ENCODE measurements around the gene FILIP1. TPM values are rescaled to one million over a fixed set of nuclear protein-coding genes. Genes with fewer than 3 reads are reported as not detected.

Gene FILIP1
- total RNA-seq, 1 donor from 2014 or later, result 2.0 TPM

- Histone ChIP-seq H3K27ac (ENCODE audit: low read depth, low read length) (peak overlapping the region; percentile 46), H3K9ac (ENCODE audit: low read length) (no peak overlapping the region), H3K27me3 (ENCODE audit: insufficient read depth, low read length) (no peaks in the 10 kb centered on the region), H3K79me2 (ENCODE audit: insufficient read depth, low read length) (peaks cover 87% of the 10 kb centered on the region), H3K4me3 (ENCODE audit: insufficient read depth, low read depth, low read length) (no peak overlapping the region), H4K20me1 (ENCODE audit: insufficient read depth, low read length) (peaks cover 14% of the 10 kb centered on the region), H3K9me3 (ENCODE audit: insufficient read depth, low read depth, low read length) (no peaks in the 10 kb centered on the region), H3K4me1 (ENCODE audit: insufficient read depth, low read length) (peaks cover 18% of the 10 kb centered on the region), H3K4me2 (ENCODE audit: low read length) (no peak overlapping the region), H3K36me3 (ENCODE audit: insufficient read depth, low read length) (peaks cover 4% of the 10 kb centered on the region), H2AFZ (ENCODE audit: low read depth, low read length) (no peak overlapping the region)
- TF ChIP-seq CTCF (IDR thresholded peaks at IDR 0.05; ENCODE audit: insufficient read depth, low read depth, low read length) (no peak), EZH2 (IDR thresholded peaks at IDR 0.05; ENCODE audit: insufficient read depth, low read length) (no peak)
- FAIRE-seq, result no peak
- H3K4me3 Mint-ChIP-seq (ENCODE audit: unreplicated experiment), result no peak overlapping the region
- H3K27me3 Mint-ChIP-seq (ENCODE audit: low read depth, unreplicated experiment), result no peaks in the 10 kb centered on the region
- peaks cover 38% of the 10 kb centered on the region for H3K36me3 Mint-ChIP-seq (ENCODE audit: low read depth, unreplicated experiment)
- H3K9me3 Mint-ChIP-seq (ENCODE audit: unreplicated experiment), result peaks cover 4% of the 10 kb centered on the region
- no peak for DNase-seq (ENCODE audit: low read depth)
- peak overlapping the region; percentile 68 for H3K27ac Mint-ChIP-seq (ENCODE audit: unreplicated experiment)
- peaks cover 29% of the 10 kb centered on the region for H3K4me1 Mint-ChIP-seq (ENCODE audit: low read depth, unreplicated experiment)
Measured at GRCh38 chr6:75273009-75273408, 220.6 kb downstream of the FILIP1 start.

GRCh38 chr6:75272145-75272840, 221.3 kb downstream of the FILIP1 start:
- H3K9me3 Mint-ChIP-seq (ENCODE audit: unreplicated experiment), result peaks cover 4% of the 10 kb centered on the region
- Histone ChIP-seq H3K27me3 (ENCODE audit: insufficient read depth, low read length) (no peaks in the 10 kb centered on the region), H3K9ac (ENCODE audit: low read length) (peak overlapping the region; percentile 1), H3K9me3 (ENCODE audit: insufficient read depth, low read depth, low read length) (no peaks in the 10 kb centered on the region), H3K79me2 (ENCODE audit: insufficient read depth, low read length) (peaks cover 87% of the 10 kb centered on the region), H3K36me3 (ENCODE audit: insufficient read depth, low read length) (peaks cover 4% of the 10 kb centered on the region), H3K27ac (ENCODE audit: low read depth, low read length) (peak overlapping the region; percentile 46), H3K4me3 (ENCODE audit: insufficient read depth, low read depth, low read length) (no peak overlapping the region), H3K4me1 (ENCODE audit: insufficient read depth, low read length) (peaks cover 17% of the 10 kb centered on the region), H2AFZ (ENCODE audit: low read depth, low read length) (no peak overlapping the region), H4K20me1 (ENCODE audit: insufficient read depth, low read length) (peaks cover 19% of the 10 kb centered on the region), H3K4me2 (ENCODE audit: low read length) (no peak overlapping the region)
- no peaks in the 10 kb centered on the region for H3K27me3 Mint-ChIP-seq (ENCODE audit: low read depth, unreplicated experiment)
- H3K36me3 Mint-ChIP-seq (ENCODE audit: low read depth, unreplicated experiment), result peaks cover 38% of the 10 kb centered on the region
- no peak for TF ChIP-seq EZH2 (IDR thresholded peaks at IDR 0.05; ENCODE audit: insufficient read depth, low read length)
- DNase-seq (ENCODE audit: low read depth) (peak; percentile 75), FAIRE-seq (no peak)
- peak overlapping the region; percentile 68 for H3K27ac Mint-ChIP-seq (ENCODE audit: unreplicated experiment)
- no peak overlapping the region for H3K4me3 Mint-ChIP-seq (ENCODE audit: unreplicated experiment)
- H3K4me1 Mint-ChIP-seq (ENCODE audit: low read depth, unreplicated experiment), result peaks cover 35% of the 10 kb centered on the region

GRCh38 chr6:75268988-75269354, 224.6 kb downstream of the FILIP1 start:
- Mint-ChIP-seq H3K27me3 (ENCODE audit: low read depth, unreplicated experiment) (no peaks in the 10 kb centered on the region), H3K4me3 (ENCODE audit: unreplicated experiment) (no peak overlapping the region), H3K4me1 (ENCODE audit: low read depth, unreplicated experiment) (peaks cover 18% of the 10 kb centered on the region), H3K27ac (ENCODE audit: unreplicated experiment) (no peak overlapping the region), H3K36me3 (ENCODE audit: low read depth, unreplicated experiment) (peaks cover 34% of the 10 kb centered on the region), H3K9me3 (ENCODE audit: unreplicated experiment) (peaks cover 4% of the 10 kb centered on the region)
- DNase-seq (ENCODE audit: low read depth), result no peak
- H2AFZ ChIP-seq (ENCODE audit: low read depth, low read length), result no peak overlapping the region
- H4K20me1 ChIP-seq (ENCODE audit: insufficient read depth, low read length), result peaks cover 24% of the 10 kb centered on the region
- no peak overlapping the region for H3K4me3 ChIP-seq (ENCODE audit: insufficient read depth, low read depth, low read length)
- H3K27me3 ChIP-seq (ENCODE audit: insufficient read depth, low read length), result no peaks in the 10 kb centered on the region
- H3K4me2 ChIP-seq (ENCODE audit: low read length), result no peak overlapping the region
- H3K79me2 ChIP-seq (ENCODE audit: insufficient read depth, low read length), result peaks cover 91% of the 10 kb centered on the region
- TF ChIP-seq EZH2 (IDR thresholded peaks at IDR 0.05; ENCODE audit: insufficient read depth, low read length), result no peak
- no peak for TF ChIP-seq CTCF (IDR thresholded peaks at IDR 0.05; ENCODE audit: insufficient read depth, low read depth, low read length)
- no peak overlapping the region for H3K27ac ChIP-seq (ENCODE audit: low read depth, low read length)
- H3K4me1 ChIP-seq (ENCODE audit: insufficient read depth, low read length), result peaks cover 3% of the 10 kb centered on the region
- no peak overlapping the region for H3K9ac ChIP-seq (ENCODE audit: low read length)
- no peaks in the 10 kb centered on the region for H3K9me3 ChIP-seq (ENCODE audit: insufficient read depth, low read depth, low read length)
- FAIRE-seq, result no peak
- H3K36me3 ChIP-seq (ENCODE audit: insufficient read depth, low read length), result peaks cover 6% of the 10 kb centered on the region
